ENCODE results near the gene CABS1.

Gene CABS1

GRCh38 chr4:70382691-70383181, 48.0 kb downstream of the CABS1 start, which contains the start of gene SMR3B:
SMR3B (plus strand) TSS chr4:70383131; CDS start chr4:70384511, 1,380 bp downstream.
- Histone ChIP-seq H3K4ac (ENCODE audit: low read length) (no peak within 1 kb of the TSS), H2AFZ (ENCODE audit: low read length) (no peak within 1 kb of the TSS), H3K18ac (ENCODE audit: low read length) (no peak within 1 kb of the TSS), H2BK5ac (ENCODE audit: low read length) (no peak within 1 kb of the TSS), H2BK12ac (ENCODE audit: low read length) (no peak within 1 kb of the TSS), H4K91ac (ENCODE audit: low read depth, low read length, poor library complexity) (no peak within 1 kb of the TSS), H2BK15ac (ENCODE audit: low read length) (no peak within 1 kb of the TSS), H3K4me3 (ENCODE audit: low read length in 2 of 2) (no peak within 1 kb of the TSS), H3K4me2 (ENCODE audit: insufficient read depth, low read length, poor library complexity, severe bottlenecking) (no peak within 1 kb of the TSS), H3K27ac (replicated peaks; ENCODE audit: low read length) (no peak within 1 kb of the TSS), H2BK120ac (ENCODE audit: low read depth, low read length) (no peak within 1 kb of the TSS), H3K23ac (ENCODE audit: low read depth, low read length, poor library complexity) (no peak within 1 kb of the TSS), H3K79me1 (ENCODE audit: low read depth, low read length) (no peaks in the 10 kb centered on the region), H4K8ac (ENCODE audit: low read depth, low read length) (no peak within 1 kb of the TSS), H3K9ac (ENCODE audit: low read depth, low read length, poor library complexity) (no peak within 1 kb of the TSS), H3K9me3 (replicated peaks in 1 of 2; ENCODE audit: control insufficient read depth in 2 of 2, insufficient read depth in 1 of 2, low read depth in 1 of 2, low read length in 2 of 2) (no peaks in the 10 kb centered on the region), H3K36me3 (replicated peaks in 1 of 2; ENCODE audit: control insufficient read depth in 2 of 2, insufficient read depth in 2 of 2, low read length in 2 of 2) (no peaks in the 10 kb centered on the region), H3K27me3 (ENCODE audit: control insufficient read depth in 3 of 3, insufficient read depth in 3 of 3, low read depth in 1 of 3, low read length in 3 of 3) (no peaks in the 10 kb centered on the region), H3K14ac (ENCODE audit: low read length) (no peak within 1 kb of the TSS), H2AK5ac (ENCODE audit: low read depth, low read length) (no peak within 1 kb of the TSS), H3K4me1 (ENCODE audit: control insufficient read depth in 2 of 2, insufficient read depth in 1 of 2, low read depth in 1 of 2, low read length in 2 of 2) (no peaks in the 10 kb centered on the region)
- WGBS, 2 donors (ENCODE audit: extremely low coverage in 2 of 2, insufficient read length in 2 of 2, insufficient replicate concordance in 1 of 2) = no CpG with 5 or more reads among the region's 5 CpGs
- DNase-seq (ENCODE audit: low spot score) = no peak

Data from neuronal stem cell (in vitro differentiated cells).